ENCODE measurements around the gene NEK6. TPM values are rescaled to one million over a fixed set of nuclear protein-coding genes. Genes with fewer than 3 reads are reported as not detected.
"Not testable (repeated sequence)": the region's sequence is repeated elsewhere in the genome, so short reads cannot be mapped to it uniquely, and the experiment has no call there.

Gene NEK6
- total RNA-seq, 2 donors from 2014 or later: 15.5 to 23.6 TPM

- Histone ChIP-seq H3K36me3 (replicated peaks in 1 of 2; ENCODE audit: insufficient read depth in 1 of 2, low read depth in 2 of 2) (no peaks in the 10 kb centered on the region), H3K9me3 (no peaks in the 10 kb centered on the region), H3K27ac (no peak overlapping the region), H3K4me1 (no peaks in the 10 kb centered on the region), H3K4me3 (no peak overlapping the region), H3K27me3 (no peaks in the 10 kb centered on the region)
- 85 to 88% methylated on average over 4 of the region's 4 CpGs for WGBS, 2 donors
- ATAC-seq (no peak), DNase-seq (no peak)
- TF ChIP-seq POLR2A (IDR thresholded peaks at IDR 0.05): no peak
- no peak for TF ChIP-seq CTCF (IDR thresholded peaks at IDR 0.05)
- intact Hi-C loops (cut with DNase I): no loop called here
Observed at GRCh38 chr9:124248960-124249359, 8.8 kb upstream of the NEK6 start.

- TF ChIP-seq CTCF (IDR thresholded peaks at IDR 0.05) (no peak), POLR2A (IDR thresholded peaks at IDR 0.05) (no peak)
Observed at GRCh38 chr9:124251204-124251603, 6.5 kb upstream of the NEK6 start.

GRCh38 chr9:124251605-124252378, 6.0 kb upstream of the NEK6 start:
- Histone ChIP-seq H3K4me1 (no peaks in the 10 kb centered on the region), H3K36me3 (replicated peaks in 1 of 2; ENCODE audit: insufficient read depth in 1 of 2, low read depth in 2 of 2) (no peaks in the 10 kb centered on the region)
- no peak for ATAC-seq

More at GRCh38 chr9:124251204-124251603, 6.5 kb upstream of the NEK6 start:
- no peaks in the 10 kb centered on the region for H3K36me3 ChIP-seq (replicated peaks in 1 of 2; ENCODE audit: insufficient read depth in 1 of 2, low read depth in 2 of 2)
- H3K27me3 ChIP-seq: no peaks in the 10 kb centered on the region
- H3K4me3 ChIP-seq: no peak overlapping the region
- no peaks in the 10 kb centered on the region for H3K9me3 ChIP-seq
- no peak overlapping the region for H3K27ac ChIP-seq
- ATAC-seq: no peak
- 76 to 86% methylated on average over 4 of the region's 4 CpGs for WGBS, 2 donors
- peak in 1 of 4 donors; percentile 1 for DNase-seq
- H3K4me1 ChIP-seq: no peaks in the 10 kb centered on the region
- intact Hi-C loops (cut with DNase I): no loop called here

GRCh38 chr9:124252878-124253277, 4.9 kb upstream of the NEK6 start:
- H3K4me3 ChIP-seq; H3K27ac ChIP-seq; H3K4me1 ChIP-seq; H3K36me3 ChIP-seq (replicated peaks in 1 of 2; ENCODE audit: insufficient read depth in 1 of 2, low read depth in 2 of 2); intact Hi-C loops (cut with DNase I); ATAC-seq; H3K9me3 ChIP-seq; DNase-seq; H3K27me3 ChIP-seq: not testable (repeated sequence)
- 83 to 89% methylated on average over 7 to 8 of the region's 8 CpGs for WGBS, 2 donors

More at GRCh38 chr9:124251605-124252378, 6.0 kb upstream of the NEK6 start:
- Histone ChIP-seq H3K4me3 (no peak overlapping the region), H3K27me3 (no peaks in the 10 kb centered on the region), H3K27ac (no peak overlapping the region), H3K9me3 (no peaks in the 10 kb centered on the region)
- WGBS, 2 donors: 79 to 80% methylated on average over 14 to 16 of the region's 16 CpGs
- TF ChIP-seq CTCF (IDR thresholded peaks at IDR 0.05) (no peak), POLR2A (IDR thresholded peaks at IDR 0.05) (no peak)
- intact Hi-C loops (cut with DNase I): no loop called here
- peak in 1 of 4 donors; percentile 3 for DNase-seq

GRCh38 chr9:124254261-124254682, 3.5 kb upstream of the NEK6 start:
- no peak overlapping the region for H3K27ac ChIP-seq
- no peak for ATAC-seq
- TF ChIP-seq CTCF (IDR thresholded peaks at IDR 0.05): no peak
- no peak for TF ChIP-seq POLR2A (IDR thresholded peaks at IDR 0.05)
- no peaks in the 10 kb centered on the region for H3K27me3 ChIP-seq
- WGBS, 2 donors: 65 to 81% methylated on average over 10 of the region's 10 CpGs
- H3K4me3 ChIP-seq: no peak overlapping the region
- no peaks in the 10 kb centered on the region for H3K36me3 ChIP-seq (replicated peaks in 1 of 2; ENCODE audit: insufficient read depth in 1 of 2, low read depth in 2 of 2)
- DNase-seq: peak in 1 of 4 donors; percentile 0
- intact Hi-C loops (cut with DNase I): no loop called here
- no peaks in the 10 kb centered on the region for H3K9me3 ChIP-seq
- peaks cover 7% of the 10 kb centered on the region for H3K4me1 ChIP-seq

Measured in body of pancreas (tissue), 4 donors.